NCI-H187 treated with DMSO at 0.1 percent for 48 hours (cell line): ENCODE data around the gene ARL15.
"Not testable (repeated sequence)": the region's sequence is repeated elsewhere in the genome, so short reads cannot be mapped to it uniquely, and the experiment has no call there.

ENCODE experiments used
- DNase-seq: peaks from one replicate; lab custom pipeline; 2025; lab: John Stamatoyannopoulos, UW

The ARL15 gene

GRCh38 chr5:54310433-54311175 is at the start of gene ARL15:
Gene ARL15, minus strand, starts transcription at chr5:54310573.
- DNase-seq, result peak; percentile 88

GRCh38 chr5:54360089-54360488 is 49.7 kb upstream of the ARL15 start:
- no peak for DNase-seq

- no peak for DNase-seq
These were observed 47.2 kb upstream of the ARL15 start for GRCh38 chr5:54357408-54358058.

GRCh38 chr5:54353933-54354564 is 43.7 kb upstream of the ARL15 start:
- DNase-seq, result not testable (repeated sequence)

GRCh38 chr5:54352580-54352979 is 42.2 kb upstream of the ARL15 start:
- not testable (repeated sequence) for DNase-seq

- no peak for DNase-seq
These were observed 37.0 kb upstream of the ARL15 start for GRCh38 chr5:54347221-54347865.

- no peak for DNase-seq
These were observed 34.3 kb upstream of the ARL15 start for GRCh38 chr5:54344653-54345052.

GRCh38 chr5:54341971-54342370 is 31.6 kb upstream of the ARL15 start:
- DNase-seq, result no peak

GRCh38 chr5:54337523-54337922 is 27.1 kb upstream of the ARL15 start:
- no peak for DNase-seq

GRCh38 chr5:54332720-54333119 is 22.3 kb upstream of the ARL15 start:
- no peak for DNase-seq

GRCh38 chr5:54329731-54330709 is 19.6 kb upstream of the ARL15 start:
- no peak for DNase-seq

GRCh38 chr5:54326662-54327270 is 16.4 kb upstream of the ARL15 start:
- DNase-seq, result no peak

GRCh38 chr5:54325610-54326311 is 15.4 kb upstream of the ARL15 start:
- no peak for DNase-seq

- DNase-seq, result no peak
These were observed 14.9 kb upstream of the ARL15 start for GRCh38 chr5:54325272-54325609.

GRCh38 chr5:54324651-54325271 is 14.4 kb upstream of the ARL15 start:
- no peak for DNase-seq

- no peak for DNase-seq
These were observed 13.1 kb upstream of the ARL15 start for GRCh38 chr5:54323495-54323894.

GRCh38 chr5:54320256-54320655 is 9.9 kb upstream of the ARL15 start:
- DNase-seq, result no peak

- no peak for DNase-seq
These were observed 7.3 kb upstream of the ARL15 start for GRCh38 chr5:54317511-54318260.
